Erythroblast (primary cell): Measurements from ENCODE around the gene SH3YL1.

Source experiments
- GATA1 ChIP-seq: IDR thresholded peaks from 2 replicates; pipeline ENCODE4 v1.6.1; 2011; ENCODE audit warnings: low read depth, mild to moderate bottlenecking, control low read depth, low read length, moderate library complexity
- POLR2A ChIP-seq: IDR thresholded peaks from 2 replicates; pipeline ENCODE4 v1.6.1; 2011; ENCODE audit warnings: mild to moderate bottlenecking, low read length

- TF ChIP-seq POLR2A (no peak), GATA1 (no peak)
Observed at GRCh38 chr2:244547-244946, 19.3 kb downstream of the SH3YL1 start.
